Measurements from ENCODE around the gene EVC.
"Not testable (repeated sequence)": the region's sequence is repeated elsewhere in the genome, so short reads cannot be mapped to it uniquely, and the experiment has no call there.

The EVC gene

GRCh38 chr4:5852523-5853202 is 141.7 kb downstream of the EVC start:
- TF ChIP-seq CTCF (IDR thresholded peaks at IDR 0.05; ENCODE audit: low read depth, low read length): no peak; the same call in 1 of the 2 replicates
- Histone ChIP-seq H3K36me3 (peaks cover 93% of the 10 kb centered on the region), H3K27ac (peak overlapping the region; percentile 91), H3K27me3 (ENCODE audit: insufficient read depth, low read depth, severe bottlenecking) (no peaks in the 10 kb centered on the region), H3K4me3 (ENCODE audit: low read depth, low read length) (no peak overlapping the region; the same call in 1 of the 2 replicates), H3K9me3 (ENCODE audit: severe bottlenecking) (no peaks in the 10 kb centered on the region)
- peak; percentile 96 for DNase-seq

- H3K9me3 ChIP-seq (ENCODE audit: severe bottlenecking): no peaks in the 10 kb centered on the region
- DNase-seq: no peak
- H3K27ac ChIP-seq: no peak overlapping the region
- H3K27me3 ChIP-seq (ENCODE audit: insufficient read depth, low read depth, severe bottlenecking): no peaks in the 10 kb centered on the region
- H3K36me3 ChIP-seq: peaks cover 93% of the 10 kb centered on the region
- H3K4me3 ChIP-seq (ENCODE audit: low read depth, low read length): no peak overlapping the region
- no peak for TF ChIP-seq CTCF (IDR thresholded peaks at IDR 0.05; ENCODE audit: low read depth, low read length)
Measured at GRCh38 chr4:5854929-5855328, 143.9 kb downstream of the EVC start.

- H3K36me3 ChIP-seq: peaks cover 93% of the 10 kb centered on the region
- H3K4me3 ChIP-seq (ENCODE audit: low read depth, low read length); DNase-seq; H3K27me3 ChIP-seq (ENCODE audit: insufficient read depth, low read depth, severe bottlenecking); H3K27ac ChIP-seq; H3K9me3 ChIP-seq (ENCODE audit: severe bottlenecking): not testable (repeated sequence)
Measured at GRCh38 chr4:5856362-5856761, 145.4 kb downstream of the EVC start.

- Histone ChIP-seq H3K27me3 (ENCODE audit: insufficient read depth, low read depth, severe bottlenecking) (no peaks in the 10 kb centered on the region), H3K27ac (no peak overlapping the region), H3K9me3 (ENCODE audit: severe bottlenecking) (no peaks in the 10 kb centered on the region), H3K36me3 (peaks cover 93% of the 10 kb centered on the region), H3K4me3 (ENCODE audit: low read depth, low read length) (no peak overlapping the region)
- no peak for DNase-seq
- no peak for TF ChIP-seq CTCF (IDR thresholded peaks at IDR 0.05; ENCODE audit: low read depth, low read length)
Measured at GRCh38 chr4:5857199-5857598, 146.2 kb downstream of the EVC start.

- Histone ChIP-seq H3K27ac (no peak overlapping the region), H3K36me3 (peaks cover 94% of the 10 kb centered on the region), H3K27me3 (ENCODE audit: insufficient read depth, low read depth, severe bottlenecking) (no peaks in the 10 kb centered on the region), H3K4me3 (ENCODE audit: low read depth, low read length) (no peak overlapping the region), H3K9me3 (ENCODE audit: severe bottlenecking) (no peaks in the 10 kb centered on the region)
- TF ChIP-seq CTCF (IDR thresholded peaks at IDR 0.05; ENCODE audit: low read depth, low read length): no peak
- no peak for DNase-seq
Measured at GRCh38 chr4:5858020-5858769, 147.2 kb downstream of the EVC start.

GRCh38 chr4:5863461-5864113 is 152.6 kb downstream of the EVC start:
- no peak overlapping the region for H3K27ac ChIP-seq
- H3K4me3 ChIP-seq (ENCODE audit: low read depth, low read length): no peak overlapping the region
- H3K27me3 ChIP-seq (ENCODE audit: insufficient read depth, low read depth, severe bottlenecking): no peaks in the 10 kb centered on the region
- TF ChIP-seq CTCF (IDR thresholded peaks at IDR 0.05; ENCODE audit: low read depth, low read length): no peak
- DNase-seq: no peak
- H3K9me3 ChIP-seq (ENCODE audit: severe bottlenecking): no peaks in the 10 kb centered on the region
- H3K36me3 ChIP-seq: peaks cover 93% of the 10 kb centered on the region
